GM23338 (cell line): Measurements from ENCODE around the gene OR2AG2. TPM values are rescaled to one million over a fixed set of nuclear protein-coding genes. Genes with fewer than 3 reads are reported as not detected.

Experiments used
- ATAC-seq: fragments of 200-7000 bp; cut with Tn5 transposase; 3 replicates; pipeline ENCODE4 v1.9.1; 2020
- DNase-seq: peaks from one replicate; pipeline ENCODE4 v3.0.0-alpha.2; 2015; ENCODE audit warnings: low spot score
- H2AFZ ChIP-seq: fragments of 200-600 bp; sonication (generic); 2 replicates; pipeline ENCODE4 v1.8.0; 2016; ENCODE audit warnings: antibody characterized with exemption, mild to moderate bottlenecking, moderate library complexity
- H3F3A ChIP-seq: fragments of 200-600 bp; sonication (generic); replicated peaks from 2 replicates; pipeline ENCODE4 v1.8.0; 2017; ENCODE audit warnings: antibody characterized with exemption, mixed run types, low read depth
- H3K27ac ChIP-seq: fragments of 200-600 bp; sonication (generic); 2 replicates; pipeline ENCODE4 v1.6.1; 2016; ENCODE audit warnings: low read depth
- H3K27me3 ChIP-seq: fragments of 200-600 bp; sonication (generic); 2 replicates; pipeline ENCODE4 v1.8.0; 2016; ENCODE audit warnings: mild to moderate bottlenecking, mixed run types, moderate library complexity; ENCODE audit not compliant: insufficient read depth
- H3K36me3 ChIP-seq: fragments of 200-600 bp; sonication (generic); 2 replicates; pipeline ENCODE4 v1.8.0; 2016; ENCODE audit warnings: mild to moderate bottlenecking; ENCODE audit not compliant: insufficient read depth
- H3K4me1 ChIP-seq: fragments of 200-600 bp; sonication (generic); 2 replicates; pipeline ENCODE4 v1.8.0; 2016; ENCODE audit warnings: mild to moderate bottlenecking, moderate library complexity; ENCODE audit not compliant: insufficient read depth
- H3K4me2 ChIP-seq: fragments of 200-600 bp; sonication (generic); 2 replicates; pipeline ENCODE4 v1.7.1; 2017; ENCODE audit warnings: mixed run types
- H3K4me3 ChIP-seq: fragments of 200-600 bp; sonication (generic); 2 replicates; pipeline ENCODE4 v1.6.1; 2016; ENCODE audit warnings: mixed run types
- H3K79me2 ChIP-seq: fragments of 200-600 bp; sonication (generic); replicated peaks from 2 replicates; pipeline ENCODE4 v1.8.0; 2017; ENCODE audit warnings: mild to moderate bottlenecking; ENCODE audit not compliant: insufficient read depth
- H3K9me2 ChIP-seq: fragments of 200-600 bp; sonication (generic); 2 replicates; pipeline ENCODE4 v1.8.0; 2017; ENCODE audit not compliant: insufficient read depth
- H4K20me1 ChIP-seq: fragments of 200-600 bp; sonication (generic); replicated peaks from 2 replicates; pipeline ENCODE4 v1.8.0; 2017; ENCODE audit warnings: mild to moderate bottlenecking; ENCODE audit not compliant: insufficient read depth
- H3K27ac Mint-ChIP-seq: 2 replicates; pipeline ENCODE4 v1.8.0; 2020; ENCODE audit warnings: inconsistent platforms, mild to moderate bottlenecking, moderate library complexity, mixed read lengths
- H3K27me3 Mint-ChIP-seq: 3 replicates; pipeline ENCODE4 v1.8.0; 2022; ENCODE audit warnings: low read depth, mild to moderate bottlenecking, moderate library complexity, mixed read lengths, inconsistent platforms; ENCODE audit not compliant: insufficient read depth, poor library complexity
- H3K36me3 Mint-ChIP-seq: 3 replicates; pipeline ENCODE4 v1.8.0; 2021; ENCODE audit warnings: low read depth, mild to moderate bottlenecking, inconsistent platforms, moderate library complexity, mixed read lengths
- H3K4me1 Mint-ChIP-seq: 3 replicates; pipeline ENCODE4 v1.8.0; 2020; ENCODE audit warnings: mild to moderate bottlenecking, inconsistent platforms, mixed read lengths
- H3K4me3 Mint-ChIP-seq: 3 replicates; pipeline ENCODE4 v1.8.0; 2021; ENCODE audit warnings: moderate library complexity, mild to moderate bottlenecking, inconsistent platforms, mixed read lengths
- H3K9me3 Mint-ChIP-seq: 3 replicates; pipeline ENCODE4 v1.8.0; 2020; ENCODE audit warnings: moderate library complexity, mild to moderate bottlenecking, inconsistent platforms, mixed read lengths
- CREB1 ChIP-seq: fragments of 250-450 bp; sonication (Bioruptor Pico); IDR thresholded peaks from 2 replicates; pipeline ENCODE4 v1.5.0; 2020; ENCODE audit warnings: low read depth, mild to moderate bottlenecking, moderate library complexity
- JUNB ChIP-seq: IDR thresholded peaks from one replicate; pipeline ENCODE4 v1.6.1; 2016; ENCODE audit warnings: antibody characterized with exemption; ENCODE audit not compliant: unreplicated experiment
- POLR2AphosphoS5 ChIP-seq: IDR thresholded peaks from 2 replicates; pipeline ENCODE4 v1.6.1; 2016; ENCODE audit warnings: antibody characterized with exemption, low read depth
- STAT1 ChIP-seq: IDR thresholded peaks from one replicate; pipeline ENCODE4 v1.6.1; 2016; ENCODE audit warnings: antibody characterized with exemption; ENCODE audit not compliant: unreplicated experiment
- ZNF114 ChIP-seq: fragments of 250-450 bp; sonication (Bioruptor Pico); IDR thresholded peaks from 2 replicates; pipeline ENCODE4 v1.5.0; 2020; ENCODE audit warnings: mild to moderate bottlenecking, moderate library complexity
- polyA plus RNA-seq: library from polyadenylated mRNA; unstranded; fragments of >200 nt; fragmentation: Nextera tagmentation; extraction: Ambion mirVana; gene quantifications from 2 replicates; pipeline ENCODE4 v1.2.1, GENCODE V29; 2016
- total RNA-seq: library from RNA; depleted of rRNA; stranded (reverse); fragments of >200 nt; shearing (Covaris generic); gene quantifications from 2 replicates; pipeline ENCODE4 v1.2.3, GENCODE V29; 2014
- TF ChIP-seq, protein P1 (sequence below): fragments of 250-450 bp; sonication (Bioruptor Pico); IDR thresholded peaks from 2 replicates; pipeline ENCODE4 v1.5.0; 2020; ENCODE audit warnings: mild to moderate bottlenecking, moderate library complexity
- TF ChIP-seq, protein P2 (sequence below): IDR thresholded peaks from 2 replicates; pipeline ENCODE4 v1.6.1; 2016; ENCODE audit warnings: antibody characterized with exemption
- TF ChIP-seq, protein P3 (sequence below), 2 experiments: fragments of 200-600 bp in 1 of 2; sonication (generic) in 1 of 2; conservative IDR thresholded peaks; 2 replicates each; pipeline versions ENCODE4 v1.5.1 to v1.6.1; 2016 to 2017; ENCODE audit warnings: antibody characterized with exemption in 2 of 2, low read depth in 2 of 2, mild to moderate bottlenecking in 2 of 2, moderate library complexity in 1 of 2
- TF ChIP-seq, protein P4 (sequence below): IDR thresholded peaks from one replicate; pipeline ENCODE4 v1.6.1; 2018; ENCODE audit warnings: antibody characterized with exemption; ENCODE audit not compliant: unreplicated experiment

Gene OR2AG2
- total and polyA plus RNA-seq, 2 experiments from 2014 or later = 0.11 to 0.45 TPM

DNA sequence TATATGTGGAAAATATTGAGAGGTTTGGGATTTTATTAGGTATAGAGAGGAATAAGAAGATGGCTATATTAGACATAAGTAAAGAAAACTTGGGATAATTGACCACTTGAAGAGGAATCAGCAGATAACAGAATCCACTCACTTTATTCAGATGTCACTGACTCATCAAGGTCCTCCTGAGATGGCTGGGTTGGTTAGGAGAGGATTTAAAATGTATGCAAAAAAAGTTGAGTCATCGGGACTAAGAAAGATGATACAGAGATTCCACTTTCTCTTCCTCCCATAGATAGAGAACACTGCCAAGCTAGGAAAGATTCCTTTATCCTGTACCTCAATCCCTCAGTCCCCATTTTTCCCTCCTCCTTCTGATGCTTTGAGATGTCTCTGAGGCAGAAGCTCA, 27.6 kb upstream of the OR2AG2 start, which contains the start of gene OR6A2 (continued):
- TF ChIP-seq, protein P1, sequence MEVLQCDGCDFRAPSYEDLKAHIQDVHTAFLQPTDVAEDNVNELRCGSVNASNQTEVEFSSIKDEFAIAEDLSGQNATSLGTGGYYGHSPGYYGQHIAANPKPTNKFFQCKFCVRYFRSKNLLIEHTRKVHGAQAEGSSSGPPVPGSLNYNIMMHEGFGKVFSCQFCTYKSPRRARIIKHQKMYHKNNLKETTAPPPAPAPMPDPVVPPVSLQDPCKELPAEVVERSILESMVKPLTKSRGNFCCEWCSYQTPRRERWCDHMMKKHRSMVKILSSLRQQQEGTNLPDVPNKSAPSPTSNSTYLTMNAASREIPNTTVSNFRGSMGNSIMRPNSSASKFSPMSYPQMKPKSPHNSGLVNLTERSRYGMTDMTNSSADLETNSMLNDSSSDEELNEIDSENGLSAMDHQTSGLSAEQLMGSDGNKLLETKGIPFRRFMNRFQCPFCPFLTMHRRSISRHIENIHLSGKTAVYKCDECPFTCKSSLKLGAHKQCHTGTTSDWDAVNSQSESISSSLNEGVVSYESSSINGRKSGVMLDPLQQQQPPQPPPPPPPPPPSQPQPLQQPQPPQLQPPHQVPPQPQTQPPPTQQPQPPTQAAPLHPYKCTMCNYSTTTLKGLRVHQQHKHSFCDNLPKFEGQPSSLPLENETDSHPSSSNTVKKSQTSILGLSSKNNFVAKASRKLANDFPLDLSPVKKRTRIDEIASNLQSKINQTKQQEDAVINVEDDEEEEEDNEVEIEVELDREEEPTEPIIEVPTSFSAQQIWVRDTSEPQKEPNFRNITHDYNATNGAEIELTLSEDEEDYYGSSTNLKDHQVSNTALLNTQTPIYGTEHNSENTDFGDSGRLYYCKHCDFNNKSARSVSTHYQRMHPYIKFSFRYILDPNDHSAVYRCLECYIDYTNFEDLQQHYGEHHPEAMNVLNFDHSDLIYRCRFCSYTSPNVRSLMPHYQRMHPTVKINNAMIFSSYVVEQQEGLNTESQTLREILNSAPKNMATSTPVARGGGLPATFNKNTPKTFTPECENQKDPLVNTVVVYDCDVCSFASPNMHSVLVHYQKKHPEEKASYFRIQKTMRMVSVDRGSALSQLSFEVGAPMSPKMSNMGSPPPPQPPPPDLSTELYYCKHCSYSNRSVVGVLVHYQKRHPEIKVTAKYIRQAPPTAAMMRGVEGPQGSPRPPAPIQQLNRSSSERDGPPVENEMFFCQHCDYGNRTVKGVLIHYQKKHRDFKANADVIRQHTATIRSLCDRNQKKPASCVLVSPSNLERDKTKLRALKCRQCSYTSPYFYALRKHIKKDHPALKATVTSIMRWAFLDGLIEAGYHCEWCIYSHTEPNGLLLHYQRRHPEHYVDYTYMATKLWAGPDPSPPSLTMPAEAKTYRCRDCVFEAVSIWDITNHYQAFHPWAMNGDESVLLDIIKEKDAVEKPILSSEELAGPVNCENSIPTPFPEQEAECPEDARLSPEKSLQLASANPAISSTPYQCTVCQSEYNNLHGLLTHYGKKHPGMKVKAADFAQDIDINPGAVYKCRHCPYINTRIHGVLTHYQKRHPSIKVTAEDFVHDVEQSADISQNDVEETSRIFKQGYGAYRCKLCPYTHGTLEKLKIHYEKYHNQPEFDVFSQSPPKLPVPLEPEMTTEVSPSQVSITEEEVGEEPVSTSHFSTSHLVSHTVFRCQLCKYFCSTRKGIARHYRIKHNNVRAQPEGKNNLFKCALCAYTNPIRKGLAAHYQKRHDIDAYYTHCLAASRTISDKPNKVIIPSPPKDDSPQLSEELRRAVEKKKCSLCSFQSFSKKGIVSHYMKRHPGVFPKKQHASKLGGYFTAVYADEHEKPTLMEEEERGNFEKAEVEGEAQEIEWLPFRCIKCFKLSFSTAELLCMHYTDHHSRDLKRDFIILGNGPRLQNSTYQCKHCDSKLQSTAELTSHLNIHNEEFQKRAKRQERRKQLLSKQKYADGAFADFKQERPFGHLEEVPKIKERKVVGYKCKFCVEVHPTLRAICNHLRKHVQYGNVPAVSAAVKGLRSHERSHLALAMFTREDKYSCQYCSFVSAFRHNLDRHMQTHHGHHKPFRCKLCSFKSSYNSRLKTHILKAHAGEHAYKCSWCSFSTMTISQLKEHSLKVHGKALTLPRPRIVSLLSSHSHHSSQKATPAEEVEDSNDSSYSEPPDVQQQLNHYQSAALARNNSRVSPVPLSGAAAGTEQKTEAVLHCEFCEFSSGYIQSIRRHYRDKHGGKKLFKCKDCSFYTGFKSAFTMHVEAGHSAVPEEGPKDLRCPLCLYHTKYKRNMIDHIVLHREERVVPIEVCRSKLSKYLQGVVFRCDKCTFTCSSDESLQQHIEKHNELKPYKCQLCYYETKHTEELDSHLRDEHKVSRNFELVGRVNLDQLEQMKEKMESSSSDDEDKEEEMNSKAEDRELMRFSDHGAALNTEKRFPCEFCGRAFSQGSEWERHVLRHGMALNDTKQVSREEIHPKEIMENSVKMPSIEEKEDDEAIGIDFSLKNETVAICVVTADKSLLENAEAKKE = no peak

DNA sequence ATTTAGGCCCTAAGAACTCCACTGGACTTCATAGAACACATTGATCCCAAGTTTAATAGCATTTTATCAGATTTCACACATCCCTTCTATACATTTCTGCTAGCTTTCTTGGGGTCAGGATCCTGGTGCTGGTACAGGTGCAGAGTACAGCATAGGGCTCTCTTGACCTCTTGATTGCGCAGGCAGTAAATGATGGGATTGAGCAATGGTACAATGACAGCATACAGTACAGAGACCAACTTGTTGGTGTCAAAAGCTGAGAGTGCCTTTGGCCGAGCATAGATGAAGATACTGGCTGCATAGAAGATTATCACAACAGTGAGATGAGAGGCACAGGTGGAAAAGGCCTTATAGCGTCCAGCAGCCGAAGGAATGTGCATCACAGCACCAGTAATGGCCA, 22.9 kb upstream of the OR2AG2 start:
- no peak overlapping the region for H3K27ac ChIP-seq
- H3K79me2 ChIP-seq = no peaks in the 10 kb centered on the region
- H3K27me3 ChIP-seq = no peaks in the 10 kb centered on the region
- H3K36me3 ChIP-seq = no peaks in the 10 kb centered on the region
- H3F3A ChIP-seq = no peaks in the 10 kb centered on the region
- Mint-ChIP-seq H3K27me3 (no peaks in the 10 kb centered on the region), H3K9me3 (peaks cover 4% of the 10 kb centered on the region; the same call in 2 of the 3 replicates), H3K27ac (no peak overlapping the region), H3K4me1 (no peaks in the 10 kb centered on the region), H3K36me3 (no peaks in the 10 kb centered on the region; the same call in 2 of the 3 replicates), H3K4me3 (no peak overlapping the region)
- H3K4me2 ChIP-seq = no peak overlapping the region
- no peak for ATAC-seq
- no peak for DNase-seq
- H4K20me1 ChIP-seq = no peaks in the 10 kb centered on the region
- no peak overlapping the region for H3K4me3 ChIP-seq
- H2AFZ ChIP-seq = no peak overlapping the region
- no peaks in the 10 kb centered on the region for H3K9me2 ChIP-seq
- no peaks in the 10 kb centered on the region for H3K4me1 ChIP-seq
- TF ChIP-seq JUNB = no peak
- TF ChIP-seq CREB1 = no peak
- TF ChIP-seq, protein P2, sequence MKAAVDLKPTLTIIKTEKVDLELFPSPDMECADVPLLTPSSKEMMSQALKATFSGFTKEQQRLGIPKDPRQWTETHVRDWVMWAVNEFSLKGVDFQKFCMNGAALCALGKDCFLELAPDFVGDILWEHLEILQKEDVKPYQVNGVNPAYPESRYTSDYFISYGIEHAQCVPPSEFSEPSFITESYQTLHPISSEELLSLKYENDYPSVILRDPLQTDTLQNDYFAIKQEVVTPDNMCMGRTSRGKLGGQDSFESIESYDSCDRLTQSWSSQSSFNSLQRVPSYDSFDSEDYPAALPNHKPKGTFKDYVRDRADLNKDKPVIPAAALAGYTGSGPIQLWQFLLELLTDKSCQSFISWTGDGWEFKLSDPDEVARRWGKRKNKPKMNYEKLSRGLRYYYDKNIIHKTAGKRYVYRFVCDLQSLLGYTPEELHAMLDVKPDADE = no peak
- TF ChIP-seq, protein P3, sequence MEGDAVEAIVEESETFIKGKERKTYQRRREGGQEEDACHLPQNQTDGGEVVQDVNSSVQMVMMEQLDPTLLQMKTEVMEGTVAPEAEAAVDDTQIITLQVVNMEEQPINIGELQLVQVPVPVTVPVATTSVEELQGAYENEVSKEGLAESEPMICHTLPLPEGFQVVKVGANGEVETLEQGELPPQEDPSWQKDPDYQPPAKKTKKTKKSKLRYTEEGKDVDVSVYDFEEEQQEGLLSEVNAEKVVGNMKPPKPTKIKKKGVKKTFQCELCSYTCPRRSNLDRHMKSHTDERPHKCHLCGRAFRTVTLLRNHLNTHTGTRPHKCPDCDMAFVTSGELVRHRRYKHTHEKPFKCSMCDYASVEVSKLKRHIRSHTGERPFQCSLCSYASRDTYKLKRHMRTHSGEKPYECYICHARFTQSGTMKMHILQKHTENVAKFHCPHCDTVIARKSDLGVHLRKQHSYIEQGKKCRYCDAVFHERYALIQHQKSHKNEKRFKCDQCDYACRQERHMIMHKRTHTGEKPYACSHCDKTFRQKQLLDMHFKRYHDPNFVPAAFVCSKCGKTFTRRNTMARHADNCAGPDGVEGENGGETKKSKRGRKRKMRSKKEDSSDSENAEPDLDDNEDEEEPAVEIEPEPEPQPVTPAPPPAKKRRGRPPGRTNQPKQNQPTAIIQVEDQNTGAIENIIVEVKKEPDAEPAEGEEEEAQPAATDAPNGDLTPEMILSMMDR (conservative IDR thresholded peaks at IDR 0.05; ENCODE audit: low read depth in 2 of 2) = no peak
- TF ChIP-seq, protein P4, sequence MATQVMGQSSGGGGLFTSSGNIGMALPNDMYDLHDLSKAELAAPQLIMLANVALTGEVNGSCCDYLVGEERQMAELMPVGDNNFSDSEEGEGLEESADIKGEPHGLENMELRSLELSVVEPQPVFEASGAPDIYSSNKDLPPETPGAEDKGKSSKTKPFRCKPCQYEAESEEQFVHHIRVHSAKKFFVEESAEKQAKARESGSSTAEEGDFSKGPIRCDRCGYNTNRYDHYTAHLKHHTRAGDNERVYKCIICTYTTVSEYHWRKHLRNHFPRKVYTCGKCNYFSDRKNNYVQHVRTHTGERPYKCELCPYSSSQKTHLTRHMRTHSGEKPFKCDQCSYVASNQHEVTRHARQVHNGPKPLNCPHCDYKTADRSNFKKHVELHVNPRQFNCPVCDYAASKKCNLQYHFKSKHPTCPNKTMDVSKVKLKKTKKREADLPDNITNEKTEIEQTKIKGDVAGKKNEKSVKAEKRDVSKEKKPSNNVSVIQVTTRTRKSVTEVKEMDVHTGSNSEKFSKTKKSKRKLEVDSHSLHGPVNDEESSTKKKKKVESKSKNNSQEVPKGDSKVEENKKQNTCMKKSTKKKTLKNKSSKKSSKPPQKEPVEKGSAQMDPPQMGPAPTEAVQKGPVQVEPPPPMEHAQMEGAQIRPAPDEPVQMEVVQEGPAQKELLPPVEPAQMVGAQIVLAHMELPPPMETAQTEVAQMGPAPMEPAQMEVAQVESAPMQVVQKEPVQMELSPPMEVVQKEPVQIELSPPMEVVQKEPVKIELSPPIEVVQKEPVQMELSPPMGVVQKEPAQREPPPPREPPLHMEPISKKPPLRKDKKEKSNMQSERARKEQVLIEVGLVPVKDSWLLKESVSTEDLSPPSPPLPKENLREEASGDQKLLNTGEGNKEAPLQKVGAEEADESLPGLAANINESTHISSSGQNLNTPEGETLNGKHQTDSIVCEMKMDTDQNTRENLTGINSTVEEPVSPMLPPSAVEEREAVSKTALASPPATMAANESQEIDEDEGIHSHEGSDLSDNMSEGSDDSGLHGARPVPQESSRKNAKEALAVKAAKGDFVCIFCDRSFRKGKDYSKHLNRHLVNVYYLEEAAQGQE = no peak
- no peak for TF ChIP-seq ZNF114
- TF ChIP-seq POLR2AphosphoS5 = no peak
- TF ChIP-seq STAT1 = no peak
